Measurements from ENCODE around the gene COL4A1. TPM values are rescaled to one million over a fixed set of nuclear protein-coding genes. Genes with fewer than 3 reads are reported as not detected.

Gene COL4A1
- total and polyA plus RNA-seq, 2 experiments from 2014 or later, result 184 to 519 TPM

DNA sequence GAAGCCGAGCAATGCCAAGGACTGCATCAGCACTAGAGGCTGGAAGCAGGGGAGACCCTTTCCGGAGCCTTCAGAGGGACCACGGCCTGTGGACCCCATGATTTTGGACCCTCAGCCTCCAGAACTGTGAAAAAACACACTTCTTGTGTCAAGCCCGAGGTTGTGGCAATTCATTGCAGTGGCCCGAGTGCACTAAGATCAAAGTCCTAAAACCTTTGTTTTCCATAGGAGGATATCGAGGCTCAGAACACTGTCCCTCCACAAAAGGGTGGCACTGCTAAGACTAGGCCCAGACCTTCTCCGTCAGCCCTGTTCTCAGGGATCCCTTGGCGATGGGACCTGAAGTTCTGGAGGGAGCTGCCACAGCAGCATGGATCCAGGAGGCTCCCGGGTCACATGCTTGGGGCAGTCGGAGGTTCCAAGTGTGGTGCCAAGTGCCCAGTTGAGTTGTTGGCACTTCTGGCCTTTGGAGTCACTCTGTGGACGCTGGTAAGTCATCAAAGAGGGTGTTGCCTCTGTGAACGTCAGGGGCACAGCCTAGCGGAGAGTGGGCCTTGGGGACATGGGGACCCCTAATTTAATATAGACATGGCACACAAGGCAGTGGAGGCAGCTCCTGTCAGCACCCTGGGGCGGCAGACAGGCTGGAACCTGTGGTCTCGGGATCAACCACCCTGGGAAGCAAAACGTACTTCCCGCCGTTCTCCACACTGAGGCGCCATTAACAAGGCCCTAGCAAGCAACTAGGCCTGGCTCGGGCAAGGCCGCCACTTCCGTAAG, 199.2 kb downstream of the COL4A1 start:
- Histone ChIP-seq H3K4me2 (ENCODE audit: unreplicated experiment) (no peak overlapping the region), H3F3A (ENCODE audit: insufficient read depth) (peaks cover 11% of the 10 kb centered on the region), H3K9me2 (ENCODE audit: insufficient read depth) (no peaks in the 10 kb centered on the region), H2AFZ (no peak overlapping the region), H3K27ac (no peak overlapping the region), H3K4me1 (ENCODE audit: insufficient read depth) (peaks cover 27% of the 10 kb centered on the region), H3K9me3 (ENCODE audit: low read depth) (no peaks in the 10 kb centered on the region), H4K20me1 (ENCODE audit: insufficient read depth) (no peaks in the 10 kb centered on the region), H3K36me3 (ENCODE audit: low read depth) (no peaks in the 10 kb centered on the region), H3K79me2 (ENCODE audit: insufficient read depth) (no peaks in the 10 kb centered on the region), H3K9ac (no peak overlapping the region), H3K27me3 (replicated peaks; ENCODE audit: insufficient read depth) (no peaks in the 10 kb centered on the region), H3K4me3 (no peak overlapping the region)
- 94% methylated on average over 22 of the region's 22 CpGs for WGBS, 2 experiments (ENCODE audit: low coverage in 1 of 2, low lambda C conversion rate in 2 of 2, missing lambda C conversion rate in 2 of 2)
- TF ChIP-seq EZH2phosphoT487 (IDR thresholded peaks at IDR 0.05; ENCODE audit: insufficient read depth, low read depth), result no peak
- no peak for TF ChIP-seq EZH2 (IDR thresholded peaks at IDR 0.05; ENCODE audit: insufficient read depth, poor library complexity, severe bottlenecking)
- in situ Hi-C loops (cut with MboI), result loop anchor here (10.0 to 25.0 kb wide), 3 partner anchors 313 to 1153 kb away; no protein-coding TSS in a partner anchor
- DNase-seq, result no peak

DNA sequence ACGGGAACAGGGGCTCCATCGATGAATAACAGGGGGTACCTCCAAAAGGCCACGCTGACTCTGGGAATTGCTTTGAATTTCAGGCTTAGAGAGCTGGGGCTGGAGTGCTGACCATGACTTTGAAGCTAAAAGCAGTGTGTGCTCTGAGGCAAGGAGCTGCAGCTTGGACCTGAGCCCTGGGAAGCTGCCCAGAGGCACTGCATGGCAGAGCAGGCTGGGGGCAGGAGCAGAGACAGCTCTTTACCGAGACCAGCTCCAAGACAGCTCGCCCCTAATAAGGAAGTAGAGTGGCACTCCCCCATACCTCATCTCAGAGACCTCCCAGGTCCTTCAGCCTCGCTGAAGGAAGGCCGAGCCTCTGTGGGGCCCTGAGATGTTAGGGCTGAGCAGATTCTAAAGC, 200.2 kb downstream of the COL4A1 start:
- H2AFZ ChIP-seq, result no peak overlapping the region
- no peak overlapping the region for H3K27ac ChIP-seq
- H3K4me2 ChIP-seq (ENCODE audit: unreplicated experiment), result no peak overlapping the region
- no peak overlapping the region for H3K9ac ChIP-seq
- no peaks in the 10 kb centered on the region for H3K9me3 ChIP-seq (ENCODE audit: low read depth)
- H3K79me2 ChIP-seq (ENCODE audit: insufficient read depth), result no peaks in the 10 kb centered on the region
- peaks cover 24% of the 10 kb centered on the region for H3K4me1 ChIP-seq (ENCODE audit: insufficient read depth)
- 68 to 69% methylated on average over 7 of the region's 7 CpGs for WGBS, 2 experiments (ENCODE audit: low coverage in 1 of 2, low lambda C conversion rate in 2 of 2, missing lambda C conversion rate in 2 of 2)
- TF ChIP-seq EZH2 (IDR thresholded peaks at IDR 0.05; ENCODE audit: insufficient read depth, poor library complexity, severe bottlenecking) (no peak), EZH2phosphoT487 (IDR thresholded peaks at IDR 0.05; ENCODE audit: insufficient read depth, low read depth) (no peak)
- H3K27me3 ChIP-seq (replicated peaks; ENCODE audit: insufficient read depth), result no peaks in the 10 kb centered on the region
- H3F3A ChIP-seq (ENCODE audit: insufficient read depth), result peaks cover 11% of the 10 kb centered on the region
- no peaks in the 10 kb centered on the region for H3K9me2 ChIP-seq (ENCODE audit: insufficient read depth)
- H3K36me3 ChIP-seq (ENCODE audit: low read depth), result no peaks in the 10 kb centered on the region
- DNase-seq, result peak; percentile 55
- in situ Hi-C loops (cut with MboI), result loop anchor here (10.0 to 25.0 kb wide), 3 partner anchors 312 to 1152 kb away; no protein-coding TSS in a partner anchor
- no peak overlapping the region for H3K4me3 ChIP-seq
- H4K20me1 ChIP-seq (ENCODE audit: insufficient read depth), result no peaks in the 10 kb centered on the region

DNA sequence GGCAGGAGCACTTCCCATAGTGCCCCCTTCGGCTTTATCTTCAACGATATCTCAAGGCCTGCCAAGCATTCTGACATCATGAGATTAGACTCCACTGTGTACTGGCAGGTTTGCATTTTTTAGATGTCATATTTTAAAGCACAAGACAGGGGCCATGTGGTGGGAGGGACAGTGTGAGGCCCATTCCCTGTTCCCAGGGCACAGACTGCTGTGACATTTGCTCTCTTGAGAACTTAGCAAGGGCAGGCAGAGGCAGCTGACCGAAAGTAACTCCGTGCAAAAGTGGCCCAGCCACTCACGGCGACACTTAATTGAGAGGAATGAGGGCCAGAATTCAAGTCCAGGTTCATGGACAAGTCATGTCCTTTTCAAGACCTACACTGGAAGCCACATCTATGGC, 201.8 kb downstream of the COL4A1 start:
- Histone ChIP-seq H3K36me3 (ENCODE audit: low read depth) (no peaks in the 10 kb centered on the region), H3F3A (ENCODE audit: insufficient read depth) (peaks cover 7% of the 10 kb centered on the region), H3K4me1 (ENCODE audit: insufficient read depth) (peaks cover 20% of the 10 kb centered on the region), H3K9me2 (ENCODE audit: insufficient read depth) (no peaks in the 10 kb centered on the region), H3K4me3 (no peak overlapping the region), H3K27me3 (replicated peaks; ENCODE audit: insufficient read depth) (no peaks in the 10 kb centered on the region), H3K4me2 (ENCODE audit: unreplicated experiment) (no peak overlapping the region), H3K9me3 (ENCODE audit: low read depth) (no peaks in the 10 kb centered on the region), H3K27ac (no peak overlapping the region), H4K20me1 (ENCODE audit: insufficient read depth) (no peaks in the 10 kb centered on the region), H2AFZ (no peak overlapping the region), H3K9ac (no peak overlapping the region), H3K79me2 (ENCODE audit: insufficient read depth) (no peaks in the 10 kb centered on the region)
- TF ChIP-seq EZH2phosphoT487 (IDR thresholded peaks at IDR 0.05; ENCODE audit: insufficient read depth, low read depth) (no peak), EZH2 (IDR thresholded peaks at IDR 0.05; ENCODE audit: insufficient read depth, poor library complexity, severe bottlenecking) (no peak)
- in situ Hi-C loops (cut with MboI), result loop anchor here (10.0 to 25.0 kb wide), 3 partner anchors 310 to 1150 kb away; no protein-coding TSS in a partner anchor
- 85 to 89% methylated on average over 6 of the region's 6 CpGs for WGBS, 2 experiments (ENCODE audit: low coverage in 1 of 2, low lambda C conversion rate in 2 of 2, missing lambda C conversion rate in 2 of 2)
- no peak for DNase-seq

DNA sequence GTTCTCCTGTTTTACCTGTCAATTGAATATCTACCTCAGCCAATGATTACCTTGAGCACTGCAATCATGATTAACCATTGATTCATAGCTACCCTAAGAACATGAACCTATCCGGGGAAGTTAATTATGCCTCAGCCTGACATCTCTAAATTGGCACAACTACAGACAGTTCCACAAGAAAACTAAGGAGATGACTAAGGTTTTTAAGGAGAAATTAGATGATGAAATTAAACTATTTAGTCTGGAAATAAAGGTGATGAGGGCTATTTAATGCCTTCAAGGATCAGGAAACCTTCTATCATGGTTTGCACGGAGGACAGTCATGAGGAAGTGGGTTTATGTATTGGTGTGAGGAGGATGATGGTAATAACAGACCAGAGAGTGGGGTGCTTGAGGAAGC, 203.4 kb downstream of the COL4A1 start:
- Histone ChIP-seq H4K20me1 (ENCODE audit: insufficient read depth) (no peaks in the 10 kb centered on the region), H3K27ac (no peak overlapping the region), H3K9me3 (ENCODE audit: low read depth) (no peaks in the 10 kb centered on the region), H3K36me3 (ENCODE audit: low read depth) (no peaks in the 10 kb centered on the region), H3F3A (ENCODE audit: insufficient read depth) (no peaks in the 10 kb centered on the region), H3K9me2 (ENCODE audit: insufficient read depth) (no peaks in the 10 kb centered on the region), H3K4me2 (ENCODE audit: unreplicated experiment) (no peak overlapping the region), H3K79me2 (ENCODE audit: insufficient read depth) (no peaks in the 10 kb centered on the region), H3K9ac (no peak overlapping the region), H2AFZ (no peak overlapping the region), H3K27me3 (replicated peaks; ENCODE audit: insufficient read depth) (no peaks in the 10 kb centered on the region), H3K4me1 (ENCODE audit: insufficient read depth) (peaks cover 9% of the 10 kb centered on the region), H3K4me3 (no peak overlapping the region)
- no peak for TF ChIP-seq EZH2 (IDR thresholded peaks at IDR 0.05; ENCODE audit: insufficient read depth, poor library complexity, severe bottlenecking)
- TF ChIP-seq EZH2phosphoT487 (IDR thresholded peaks at IDR 0.05; ENCODE audit: insufficient read depth, low read depth), result no peak
- in situ Hi-C loops (cut with MboI), result loop anchor here (10.0 to 25.0 kb wide), 3 partner anchors 309 to 1149 kb away; no protein-coding TSS in a partner anchor
- peak; percentile 52 for DNase-seq
- whole genome bisulfite sequencing, 2 experiments (ENCODE audit: low coverage in 1 of 2, low lambda C conversion rate in 2 of 2, missing lambda C conversion rate in 2 of 2), result 11 to 21% methylated on average over 2 of the region's 2 CpGs

All from GM23248 (cell line).